Endothelial cell of umbilical vein (primary cell): ENCODE results near the gene NCKAP5.

Experiments used
- EZH2 ChIP-seq: IDR thresholded peaks from 2 replicates; pipeline ENCODE4 v1.6.1; 2012; ENCODE audit warnings: borderline replicate concordance, low read depth, mild to moderate bottlenecking, moderate library complexity, low read length, inconsistent platforms; ENCODE audit not compliant: severe bottlenecking
- FOS ChIP-seq: IDR thresholded peaks from 2 replicates; pipeline ENCODE4 v1.6.1; 2011; ENCODE audit warnings: mild to moderate bottlenecking, low read length, moderate library complexity, borderline replicate concordance; ENCODE audit not compliant: insufficient read depth
- POLR2A ChIP-seq: IDR thresholded peaks from 2 replicates; pipeline ENCODE4 v1.6.1; 2012; ENCODE audit warnings: low read depth, mild to moderate bottlenecking, control low read depth, low read length
- POLR2AphosphoS5 ChIP-seq: IDR thresholded peaks from 2 replicates; pipeline ENCODE4 v1.6.1; 2012; ENCODE audit warnings: low read depth, mild to moderate bottlenecking, control low read depth, low read length, moderate library complexity; ENCODE audit not compliant: insufficient read depth
- TF ChIP-seq, protein P1 (sequence below), 2 donors: IDR thresholded peaks; 1 replicate in 1 of 2; 2 replicates in 1 of 2; pipeline ENCODE4 v1.5.1; 2011; ENCODE audit warnings: low read length in 2 of 2, mild to moderate bottlenecking in 2 of 2, moderate library complexity in 2 of 2, control low read depth in 1 of 2, inconsistent platforms in 1 of 2, low read depth in 1 of 2; ENCODE audit not compliant: insufficient read depth in 1 of 2; ENCODE audit errors: extremely low read depth in 1 of 2

DNA sequence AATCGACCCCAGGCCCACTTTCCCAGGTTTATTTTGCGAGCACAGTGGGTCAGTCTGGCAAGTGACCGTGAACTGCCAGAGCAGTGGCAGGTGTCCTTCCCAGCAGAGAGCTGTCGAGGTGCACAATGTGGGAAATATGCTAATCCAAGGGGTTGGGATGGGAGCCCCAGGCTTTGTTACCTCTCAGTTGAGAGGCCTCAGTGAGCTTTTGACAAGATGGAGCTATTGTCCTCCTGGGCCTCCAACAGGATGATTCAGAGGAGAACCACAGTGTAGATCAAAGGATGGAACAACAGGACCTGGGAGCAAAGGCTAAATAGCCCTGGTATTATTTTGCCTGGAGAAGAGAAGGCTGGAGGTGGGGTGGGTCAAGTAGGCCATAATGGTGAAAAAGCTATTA is 150.8 kb downstream of the NCKAP5 start:
- TF ChIP-seq EZH2 = no peak
- TF ChIP-seq, protein P1, sequence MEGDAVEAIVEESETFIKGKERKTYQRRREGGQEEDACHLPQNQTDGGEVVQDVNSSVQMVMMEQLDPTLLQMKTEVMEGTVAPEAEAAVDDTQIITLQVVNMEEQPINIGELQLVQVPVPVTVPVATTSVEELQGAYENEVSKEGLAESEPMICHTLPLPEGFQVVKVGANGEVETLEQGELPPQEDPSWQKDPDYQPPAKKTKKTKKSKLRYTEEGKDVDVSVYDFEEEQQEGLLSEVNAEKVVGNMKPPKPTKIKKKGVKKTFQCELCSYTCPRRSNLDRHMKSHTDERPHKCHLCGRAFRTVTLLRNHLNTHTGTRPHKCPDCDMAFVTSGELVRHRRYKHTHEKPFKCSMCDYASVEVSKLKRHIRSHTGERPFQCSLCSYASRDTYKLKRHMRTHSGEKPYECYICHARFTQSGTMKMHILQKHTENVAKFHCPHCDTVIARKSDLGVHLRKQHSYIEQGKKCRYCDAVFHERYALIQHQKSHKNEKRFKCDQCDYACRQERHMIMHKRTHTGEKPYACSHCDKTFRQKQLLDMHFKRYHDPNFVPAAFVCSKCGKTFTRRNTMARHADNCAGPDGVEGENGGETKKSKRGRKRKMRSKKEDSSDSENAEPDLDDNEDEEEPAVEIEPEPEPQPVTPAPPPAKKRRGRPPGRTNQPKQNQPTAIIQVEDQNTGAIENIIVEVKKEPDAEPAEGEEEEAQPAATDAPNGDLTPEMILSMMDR (IDR thresholded peaks at IDR 0.05; ENCODE audit: extremely low read depth in 1 of 2, insufficient read depth in 1 of 2, low read depth in 1 of 2, low read length in 2 of 2) = no peak
- TF ChIP-seq POLR2A = no peak
- TF ChIP-seq FOS = no peak
- TF ChIP-seq POLR2AphosphoS5 = no peak
